Activated T-cell treated with anti-CD3 and anti-CD28 coated beads for 1 hour (primary cell): Measurements from ENCODE around the gene VPS29.

ENCODE experiments used
- DNase-seq: peaks from one replicate; pipeline ENCODE4 v3.0.0-alpha.2; 2020; ENCODE audit warnings: low read depth

VPS29 gene

DNA sequence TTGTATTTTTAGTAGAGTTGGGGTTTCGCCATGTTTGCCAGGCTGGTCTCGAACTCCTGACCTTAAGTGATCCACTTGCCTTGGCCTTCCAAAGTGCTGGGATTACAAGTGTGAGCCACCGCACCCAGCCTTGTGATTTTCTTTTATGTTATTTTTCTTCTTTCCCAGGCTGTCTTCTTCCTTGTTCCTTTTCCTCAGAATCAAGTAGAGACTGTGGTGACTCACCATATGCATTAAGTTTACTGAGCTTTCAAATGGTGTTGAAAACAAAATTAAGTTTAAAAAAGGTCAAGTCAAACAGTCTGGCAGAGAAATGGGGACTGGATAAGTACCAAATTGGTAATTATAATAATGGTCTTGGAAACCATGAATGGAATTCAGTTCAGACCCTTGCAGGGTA is 57.5 kb downstream of the VPS29 start:
- DNase-seq = no peak
